CD1c-positive myeloid dendritic cell (primary cell): Measurements from ENCODE around the gene IL9.

ENCODE experiments used
- DNase-seq: peaks from one replicate; pipeline ENCODE4 v3.0.0-alpha.2; 2016; ENCODE audit errors: extremely low spot score

IL9 gene

GRCh38 chr5:135895474-135896006 lies at the start of gene IL9:
Gene IL9 (minus strand): TSS chr5:135895841. CDS start chr5:135895816, 25 bp downstream.
- DNase-seq = no peak

DNA sequence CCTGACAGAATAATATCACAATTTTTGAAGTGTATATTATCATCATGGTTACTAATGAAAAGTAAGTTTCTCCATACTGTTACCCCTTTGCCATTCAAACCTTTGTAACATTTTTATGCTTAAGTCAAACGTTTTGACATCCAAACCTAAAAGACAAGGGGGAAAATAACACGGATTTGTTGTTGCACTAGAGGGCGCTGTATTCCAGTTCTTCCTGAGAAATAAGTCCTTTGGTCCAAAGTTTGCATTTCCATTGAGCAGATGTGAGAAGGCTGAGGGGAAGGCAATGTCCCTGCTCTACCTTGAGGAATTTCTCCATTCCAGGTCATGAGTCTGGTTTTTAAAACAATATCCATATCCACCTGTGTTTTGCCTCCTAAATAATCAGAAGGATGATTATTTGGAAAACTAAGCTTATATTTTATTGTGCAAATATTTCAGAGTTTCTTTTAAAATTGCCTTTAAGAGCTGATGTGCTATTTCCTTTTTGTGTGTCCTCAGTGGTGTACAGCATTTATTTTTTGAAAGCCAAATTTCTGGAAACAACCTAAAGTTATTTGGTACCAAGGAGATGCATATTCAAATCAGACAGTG lies 49.4 kb upstream of the IL9 start:
- DNase-seq = peak; percentile 84

DNA sequence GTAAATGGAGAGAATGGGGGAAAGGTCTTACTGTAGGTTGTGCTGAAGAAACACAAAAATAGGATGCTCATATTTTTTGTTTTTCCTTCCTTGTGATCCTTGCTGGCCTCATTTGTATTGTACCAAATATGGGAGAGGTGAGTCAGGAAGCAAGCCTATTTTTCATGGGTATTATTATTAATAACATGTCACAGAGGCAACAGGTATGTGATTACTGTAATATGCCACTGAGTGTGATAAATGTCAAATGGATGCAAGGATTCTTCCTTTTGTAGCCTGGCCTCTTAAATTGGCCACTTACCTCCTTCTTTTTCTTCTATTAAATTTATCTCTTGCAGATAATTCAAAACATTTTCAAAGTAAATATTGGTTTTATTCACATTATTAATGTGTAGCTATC lies 48.9 kb upstream of the IL9 start:
- no peak for DNase-seq

DNA sequence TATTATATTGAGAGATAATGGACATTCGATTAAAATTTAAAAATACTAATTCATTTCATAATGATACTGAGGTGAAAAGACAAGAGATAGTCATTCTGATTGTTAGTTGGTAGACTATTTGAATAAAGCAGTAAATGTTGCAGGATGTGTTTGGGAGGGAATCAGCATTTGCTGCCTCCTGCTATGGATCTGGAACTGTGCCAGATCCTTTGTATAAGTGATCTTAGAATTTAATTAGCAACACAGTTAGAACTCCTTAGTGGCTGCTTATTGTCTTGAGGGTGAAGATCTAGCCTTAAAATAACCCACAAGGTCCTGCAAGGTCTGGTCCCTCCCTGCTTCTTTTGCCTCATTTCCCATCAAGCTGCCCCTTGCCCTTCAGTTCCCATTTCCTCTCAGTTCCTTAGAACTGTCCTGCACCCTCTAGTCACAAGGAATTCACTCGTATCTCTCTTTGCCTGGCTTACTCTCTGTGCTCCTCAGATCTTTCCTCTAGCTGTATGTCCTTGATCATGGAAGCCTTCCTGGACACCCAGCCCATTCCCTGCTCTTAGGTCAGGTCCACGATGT lies 46.6 kb upstream of the IL9 start:
- DNase-seq = peak; percentile 20

DNA sequence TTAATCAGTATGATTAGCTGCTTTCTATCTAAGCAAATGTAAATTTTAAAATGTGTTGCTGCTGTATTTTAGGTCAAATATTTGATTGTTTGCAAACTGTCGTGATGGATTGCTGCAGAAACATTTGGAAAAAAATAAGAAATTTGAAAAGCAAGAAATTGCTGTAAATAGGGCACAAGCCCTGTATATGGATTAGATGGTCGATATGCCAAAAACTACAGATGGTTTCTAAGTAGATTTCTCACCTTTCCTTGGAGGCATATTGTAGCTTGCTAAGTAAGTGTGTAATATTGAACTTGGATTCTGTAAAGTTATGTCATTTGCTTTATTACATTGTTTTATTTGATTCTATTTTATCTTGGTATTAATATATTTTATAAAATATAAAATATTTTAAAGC lies 46.1 kb upstream of the IL9 start:
- no peak for DNase-seq

GRCh38 chr5:135937245-135937911 lies 41.7 kb upstream of the IL9 start:
- DNase-seq = no peak

DNA sequence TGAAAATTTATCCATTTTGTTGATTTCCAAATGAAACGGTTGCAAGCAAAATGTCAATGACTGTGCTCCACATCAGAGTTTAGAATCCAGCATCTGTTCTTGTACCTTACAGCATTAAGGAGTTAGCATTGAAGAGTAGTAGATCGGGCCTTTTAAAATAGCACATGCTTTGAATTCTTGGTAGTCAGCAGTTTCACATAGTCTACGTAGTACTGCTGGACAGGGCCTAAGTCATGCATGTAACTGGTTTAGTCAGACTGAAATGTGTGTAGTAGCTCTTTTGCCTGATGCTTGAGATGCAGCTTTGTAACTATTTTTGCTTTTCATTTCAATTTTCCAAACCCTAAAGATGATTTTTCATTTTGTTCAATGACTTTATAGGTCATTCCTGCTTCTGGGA lies 39.3 kb upstream of the IL9 start:
- DNase-seq = no peak

GRCh38 chr5:135930949-135931295 lies 35.3 kb upstream of the IL9 start:
- no peak for DNase-seq

- no peak for DNase-seq
Measured at GRCh38 chr5:135930029-135930948, 34.6 kb upstream of the IL9 start.

DNA sequence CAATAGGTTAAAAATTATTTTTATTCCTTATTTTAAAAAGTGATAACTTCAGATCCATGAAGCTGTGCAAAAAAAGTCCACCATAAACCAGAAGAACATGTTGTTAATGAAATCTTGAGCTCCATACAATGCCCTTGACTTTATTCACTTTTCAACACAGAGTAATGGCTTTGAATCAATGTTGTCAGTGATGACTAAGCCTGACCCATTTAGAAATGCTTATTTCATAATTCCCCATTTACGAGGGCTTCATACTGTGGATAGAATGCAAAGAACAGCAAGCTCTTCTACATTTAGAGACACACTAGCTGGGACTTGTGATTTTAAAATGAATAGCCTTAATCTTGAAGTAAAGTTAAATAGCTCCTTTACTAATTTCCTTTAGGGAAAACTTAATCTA lies 25.7 kb upstream of the IL9 start:
- no peak for DNase-seq

GRCh38 chr5:135920199-135920598 lies 24.6 kb upstream of the IL9 start:
- no peak for DNase-seq

DNA sequence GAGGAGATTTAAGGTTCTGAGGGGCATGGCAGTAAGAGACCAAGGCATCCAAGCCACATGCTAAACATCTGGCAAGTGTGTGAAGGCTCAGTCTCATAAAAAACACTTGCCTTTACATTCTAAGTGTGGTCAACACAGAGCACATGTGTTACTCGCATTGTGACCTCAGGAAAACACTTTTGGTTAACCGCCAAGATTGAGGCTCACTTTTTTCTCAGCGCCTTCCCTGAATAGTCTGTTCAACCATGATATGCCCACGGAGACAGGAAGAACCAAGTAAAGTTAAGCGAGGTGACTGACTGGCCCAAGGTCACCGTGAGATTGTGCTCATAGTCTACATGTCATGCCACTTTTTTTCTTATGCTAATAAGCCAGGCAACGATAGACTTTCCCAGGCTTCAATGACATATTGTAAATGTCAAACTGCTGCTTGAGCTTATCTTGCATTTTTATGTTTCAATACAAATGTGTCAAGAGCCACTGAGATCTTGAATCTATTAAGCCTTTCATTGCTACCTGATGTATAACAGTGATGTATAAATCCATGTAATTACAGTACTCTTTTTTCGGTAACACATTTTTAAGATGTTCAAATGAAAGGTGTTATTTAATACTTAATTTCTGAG lies 21.1 kb upstream of the IL9 start:
- DNase-seq = no peak

DNA sequence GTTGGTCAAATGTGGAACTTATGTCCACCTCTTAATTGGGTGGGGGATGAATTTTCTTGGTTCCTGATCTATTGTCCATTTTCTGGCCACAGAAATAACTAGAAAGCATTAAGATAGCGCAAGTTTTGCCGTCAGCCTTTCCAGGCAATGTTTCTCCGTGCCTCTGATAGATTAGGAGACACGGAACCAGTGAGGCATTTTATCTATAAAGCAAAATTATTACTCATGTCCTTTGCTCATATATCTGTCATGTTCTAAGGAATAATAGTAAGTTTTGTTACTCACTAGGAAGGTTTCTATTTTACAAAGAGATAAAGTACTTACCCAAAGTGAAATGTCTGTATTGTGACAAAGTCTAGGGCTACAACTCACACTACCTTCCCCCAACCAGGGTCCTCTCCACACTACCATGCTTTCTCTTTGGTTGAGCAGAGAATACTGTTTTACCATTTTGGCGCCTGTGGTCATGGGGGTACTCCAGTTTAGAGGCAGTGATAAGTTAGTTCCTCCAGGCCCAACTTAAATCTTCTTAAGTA lies 19.9 kb upstream of the IL9 start:
- no peak for DNase-seq

DNA sequence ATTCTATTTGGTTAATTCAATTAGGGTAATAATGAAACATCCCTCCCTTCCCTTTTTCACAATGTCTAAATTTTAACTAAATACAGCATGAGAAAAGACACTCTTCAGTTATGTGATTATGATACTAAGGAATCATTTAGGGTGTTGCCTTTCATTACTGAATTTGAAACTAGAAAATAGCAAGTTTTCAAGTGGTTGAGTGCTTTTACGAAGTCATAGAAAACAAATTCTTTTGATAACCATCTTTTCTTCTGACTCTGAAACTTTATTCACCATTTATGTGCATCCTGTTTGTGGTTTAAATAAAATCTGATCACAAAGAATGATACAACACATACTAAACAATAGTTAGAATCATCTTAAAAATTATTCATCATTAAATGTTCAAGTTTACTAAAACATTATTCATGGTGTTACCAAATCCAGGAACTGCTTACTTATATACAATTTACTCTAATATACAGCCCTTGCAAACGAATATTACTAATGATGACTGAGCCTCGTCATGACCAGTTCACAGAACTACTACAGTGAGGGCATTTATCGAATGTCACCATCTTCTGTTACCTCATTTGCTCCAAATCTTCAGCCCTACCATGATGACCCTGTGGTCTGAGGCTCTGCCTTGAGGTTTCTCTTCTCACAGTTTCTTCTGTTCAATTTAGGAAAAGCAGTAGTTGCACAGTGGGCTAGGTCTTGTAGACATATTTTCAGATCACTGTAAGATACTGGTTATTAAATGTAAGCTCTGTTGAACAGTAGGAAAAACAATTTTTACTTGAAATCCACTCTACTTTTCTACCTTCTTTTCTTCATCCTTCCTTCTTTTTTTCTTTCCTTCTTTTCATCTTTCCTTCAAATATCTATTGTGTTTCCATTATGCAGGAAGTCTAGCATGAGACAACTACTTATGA lies 18.3 kb upstream of the IL9 start:
- DNase-seq = no peak

- no peak for DNase-seq
Measured at GRCh38 chr5:135905144-135905543, 9.5 kb upstream of the IL9 start.

DNA sequence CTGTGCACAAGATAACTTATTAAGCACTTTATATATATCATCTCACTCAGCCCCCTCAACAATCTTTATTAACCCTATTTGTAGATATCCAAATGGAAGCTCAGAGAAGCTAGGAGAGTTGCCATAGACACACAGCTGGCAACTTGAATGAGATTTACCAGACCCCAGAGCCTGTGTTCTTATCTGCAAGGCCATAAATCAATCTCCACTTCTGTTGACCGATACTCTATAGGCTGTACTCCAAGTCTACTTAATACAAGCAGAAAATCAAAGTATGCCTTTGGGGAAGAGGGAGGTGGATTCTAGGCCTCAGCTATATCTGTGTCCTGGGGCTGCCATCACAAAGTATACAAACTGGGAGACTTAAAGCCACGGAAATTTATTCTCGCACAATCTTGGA lies 6.0 kb upstream of the IL9 start:
- DNase-seq = no peak

DNA sequence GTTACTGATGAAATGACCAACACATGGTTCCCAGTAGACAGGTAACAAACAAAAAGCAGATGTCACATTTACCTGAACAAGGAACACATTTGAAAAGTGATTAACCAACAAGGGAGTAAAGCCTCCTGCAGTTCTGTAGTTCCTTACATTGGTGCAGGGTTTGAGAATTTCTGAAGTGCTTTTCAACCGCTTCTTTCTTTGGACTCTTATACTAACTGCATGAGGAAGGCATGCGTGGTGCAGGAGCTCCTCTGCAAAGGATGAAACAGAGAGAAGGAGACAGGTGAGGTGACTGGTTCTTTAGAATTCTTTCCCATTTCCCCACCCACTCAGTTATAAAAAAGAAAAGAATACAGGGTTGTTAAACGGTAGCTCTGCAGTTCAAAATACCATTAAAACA lies 4.6 kb upstream of the IL9 start:
- no peak for DNase-seq

GRCh38 chr5:135898651-135899050 lies 3.0 kb upstream of the IL9 start:
- no peak for DNase-seq

GRCh38 chr5:135894789-135895188 lies 852 bp downstream of the IL9 start:
- DNase-seq = no peak

DNA sequence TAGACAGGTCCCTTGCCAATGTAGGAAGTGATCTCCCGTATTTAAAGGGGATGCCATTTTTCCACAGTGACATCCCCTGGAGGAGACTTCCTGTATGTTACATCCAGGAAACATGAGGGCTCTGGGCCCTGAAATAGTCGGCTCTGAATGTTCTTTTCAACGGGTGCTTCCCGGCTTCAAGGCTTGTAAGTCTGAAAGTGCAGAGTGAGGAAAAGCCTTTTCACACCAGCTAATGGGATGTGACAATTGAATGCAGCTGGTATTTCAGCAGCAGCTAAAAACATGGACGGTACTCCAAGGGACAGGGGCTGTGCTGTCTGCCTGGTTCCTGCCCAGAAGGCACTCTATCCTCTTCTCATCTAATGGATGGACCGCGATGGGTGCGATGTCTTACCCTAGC lies 1.4 kb downstream of the IL9 start:
- no peak for DNase-seq

DNA sequence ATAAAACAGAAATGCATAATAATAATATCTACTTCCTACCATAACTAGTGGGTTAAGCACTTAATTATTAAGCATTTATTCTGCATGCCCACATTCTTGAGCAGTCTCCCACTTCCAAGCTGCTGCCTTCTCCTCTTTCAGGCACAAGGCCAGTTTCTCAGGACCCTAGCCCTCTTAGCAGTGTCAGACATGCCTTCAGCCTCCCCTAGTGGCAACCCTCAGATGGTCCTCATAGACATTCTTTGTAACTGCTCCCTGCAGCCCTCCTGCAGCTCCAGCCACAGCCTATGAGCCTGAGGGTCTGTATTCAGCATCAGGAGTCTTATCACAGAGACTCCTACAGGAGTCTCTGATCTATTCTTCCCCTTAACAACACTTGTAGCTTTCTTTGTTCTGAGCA lies 3.9 kb downstream of the IL9 start:
- no peak for DNase-seq
